DOHH2 (cell line): ENCODE results near the gene GRID2.

Source experiments
- H3F3A ChIP-seq: fragments of 200-600 bp; sonication (generic), shearing (Covaris generic); 2 replicates; pipeline ENCODE4 v1.6.0; 2016; ENCODE audit warnings: antibody characterized with exemption, mild to moderate bottlenecking; ENCODE audit not compliant: control insufficient read depth, insufficient read depth
- H3K27ac ChIP-seq: fragments of 200-600 bp; sonication (generic); 2 replicates; pipeline ENCODE4 v1.5.1; 2014; ENCODE audit warnings: low read depth, mild to moderate bottlenecking, low read length, moderate library complexity
- H3K27me3 ChIP-seq: fragments of 200-600 bp; sonication (generic); 2 replicates; pipeline ENCODE4 v1.6.1; 2014; ENCODE audit warnings: mild to moderate bottlenecking, low read length, mixed read lengths; ENCODE audit not compliant: control insufficient read depth
- H3K36me3 ChIP-seq: fragments of 200-600 bp; sonication (generic); 2 replicates; pipeline ENCODE4 v1.6.1; 2014; ENCODE audit warnings: mild to moderate bottlenecking, low read length, moderate library complexity, mixed read lengths; ENCODE audit not compliant: control insufficient read depth
- H3K4me1 ChIP-seq: fragments of 200-600 bp; sonication (generic); 2 replicates; pipeline ENCODE4 v1.6.1; 2014; ENCODE audit warnings: mild to moderate bottlenecking, low read length, mixed read lengths; ENCODE audit not compliant: control insufficient read depth
- H3K4me2 ChIP-seq: fragments of 200-600 bp; sonication (generic); 2 replicates; pipeline ENCODE4 v1.6.0; 2014; ENCODE audit warnings: mild to moderate bottlenecking, low read length, moderate library complexity
- H3K4me3 ChIP-seq: fragments of 200-600 bp; sonication (generic); 2 replicates; pipeline ENCODE4 v1.5.1; 2014; ENCODE audit warnings: mild to moderate bottlenecking, low read length, mixed read lengths
- H3K79me2 ChIP-seq: fragments of 200-600 bp; sonication (generic); 2 replicates; pipeline ENCODE4 v1.6.1; 2014; ENCODE audit warnings: mild to moderate bottlenecking, low read length, mixed read lengths; ENCODE audit not compliant: control insufficient read depth
- H3K9me2 ChIP-seq: fragments of 200-600 bp; sonication (generic); replicated peaks from 2 replicates; pipeline ENCODE4 v1.6.1; 2014; ENCODE audit warnings: mild to moderate bottlenecking, low read length, mixed read lengths; ENCODE audit not compliant: control insufficient read depth
- H3K9me3 ChIP-seq: fragments of 200-600 bp; sonication (generic); 2 replicates; pipeline ENCODE4 v1.6.1; 2014; ENCODE audit warnings: antibody characterized with exemption, low read length, mixed read lengths; ENCODE audit not compliant: control insufficient read depth, insufficient read depth
- H4K20me1 ChIP-seq: fragments of 200-600 bp; sonication (generic); 2 replicates; pipeline ENCODE4 v1.6.0; 2014; ENCODE audit warnings: low read depth, mild to moderate bottlenecking, antibody characterized with exemption, low read length, moderate library complexity; ENCODE audit not compliant: control insufficient read depth, insufficient read depth
- EZH2phosphoT487 ChIP-seq: fragments of 200-600 bp; sonication (generic); IDR thresholded peaks from 2 replicates; pipeline ENCODE4 v1.6.1; 2017; ENCODE audit warnings: borderline replicate concordance, mild to moderate bottlenecking, antibody characterized with exemption, low read length, moderate library complexity, mixed read lengths
- TF ChIP-seq, protein P1 (sequence below): fragments of 200-600 bp; sonication (generic); IDR thresholded peaks from one replicate; pipeline ENCODE4 v1.5.1; 2014; ENCODE audit warnings: antibody characterized with exemption, mild to moderate bottlenecking, low read depth, low read length; ENCODE audit not compliant: poor library complexity, severe bottlenecking

Gene GRID2

GRCh38 chr4:93437991-93438390, 1134.2 kb downstream of the GRID2 start:
- no peaks in the 10 kb centered on the region for H3K79me2 ChIP-seq
- no peak overlapping the region for H3K4me3 ChIP-seq
- no peaks in the 10 kb centered on the region for H3K36me3 ChIP-seq
- H3K4me2 ChIP-seq: no peak overlapping the region
- H3F3A ChIP-seq: no peaks in the 10 kb centered on the region
- TF ChIP-seq EZH2phosphoT487: no peak
- TF ChIP-seq, protein P1, sequence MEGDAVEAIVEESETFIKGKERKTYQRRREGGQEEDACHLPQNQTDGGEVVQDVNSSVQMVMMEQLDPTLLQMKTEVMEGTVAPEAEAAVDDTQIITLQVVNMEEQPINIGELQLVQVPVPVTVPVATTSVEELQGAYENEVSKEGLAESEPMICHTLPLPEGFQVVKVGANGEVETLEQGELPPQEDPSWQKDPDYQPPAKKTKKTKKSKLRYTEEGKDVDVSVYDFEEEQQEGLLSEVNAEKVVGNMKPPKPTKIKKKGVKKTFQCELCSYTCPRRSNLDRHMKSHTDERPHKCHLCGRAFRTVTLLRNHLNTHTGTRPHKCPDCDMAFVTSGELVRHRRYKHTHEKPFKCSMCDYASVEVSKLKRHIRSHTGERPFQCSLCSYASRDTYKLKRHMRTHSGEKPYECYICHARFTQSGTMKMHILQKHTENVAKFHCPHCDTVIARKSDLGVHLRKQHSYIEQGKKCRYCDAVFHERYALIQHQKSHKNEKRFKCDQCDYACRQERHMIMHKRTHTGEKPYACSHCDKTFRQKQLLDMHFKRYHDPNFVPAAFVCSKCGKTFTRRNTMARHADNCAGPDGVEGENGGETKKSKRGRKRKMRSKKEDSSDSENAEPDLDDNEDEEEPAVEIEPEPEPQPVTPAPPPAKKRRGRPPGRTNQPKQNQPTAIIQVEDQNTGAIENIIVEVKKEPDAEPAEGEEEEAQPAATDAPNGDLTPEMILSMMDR: no peak
- no peaks in the 10 kb centered on the region for H3K9me2 ChIP-seq
- no peaks in the 10 kb centered on the region for H4K20me1 ChIP-seq
- H3K27ac ChIP-seq: no peak overlapping the region
- no peaks in the 10 kb centered on the region for H3K9me3 ChIP-seq
- no peaks in the 10 kb centered on the region for H3K27me3 ChIP-seq
- no peaks in the 10 kb centered on the region for H3K4me1 ChIP-seq

GRCh38 chr4:93444860-93445259, 1141.1 kb downstream of the GRID2 start:
- no peak for TF ChIP-seq EZH2phosphoT487
- TF ChIP-seq, protein P1: no peak
- Histone ChIP-seq H3K9me2 (no peaks in the 10 kb centered on the region), H3K27ac (no peak overlapping the region), H3K4me2 (no peak overlapping the region), H3K4me1 (no peaks in the 10 kb centered on the region), H4K20me1 (no peaks in the 10 kb centered on the region), H3K36me3 (no peaks in the 10 kb centered on the region), H3K9me3 (no peaks in the 10 kb centered on the region), H3K79me2 (no peaks in the 10 kb centered on the region), H3K27me3 (no peaks in the 10 kb centered on the region), H3F3A (no peaks in the 10 kb centered on the region), H3K4me3 (no peak overlapping the region)

DNA sequence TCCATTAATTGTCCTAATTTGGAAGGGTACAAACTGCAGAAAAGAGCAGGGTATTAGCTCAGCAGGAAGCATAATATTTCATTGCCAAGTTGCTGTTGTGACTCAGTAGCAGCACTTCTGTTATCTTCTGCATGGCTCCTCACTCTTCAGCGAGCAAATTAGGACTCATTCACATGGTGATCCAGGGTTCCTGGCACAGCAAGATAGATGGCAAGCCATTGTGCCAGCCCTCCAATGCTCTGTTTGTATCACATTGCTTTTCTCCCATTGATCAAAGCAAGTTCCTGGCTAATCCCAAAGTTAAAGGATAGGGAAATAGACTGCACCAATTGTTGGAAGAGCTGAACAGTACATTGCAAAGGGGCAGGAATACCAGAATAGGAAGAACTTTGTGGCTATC, 1142.3 kb downstream of the GRID2 start:
- H3K9me3 ChIP-seq: no peaks in the 10 kb centered on the region
- H3K4me2 ChIP-seq: no peak overlapping the region
- H3K79me2 ChIP-seq: no peaks in the 10 kb centered on the region
- TF ChIP-seq EZH2phosphoT487: no peak
- TF ChIP-seq, protein P1: no peak
- no peaks in the 10 kb centered on the region for H3K27me3 ChIP-seq
- no peaks in the 10 kb centered on the region for H3F3A ChIP-seq
- H3K36me3 ChIP-seq: no peaks in the 10 kb centered on the region
- no peaks in the 10 kb centered on the region for H4K20me1 ChIP-seq
- H3K27ac ChIP-seq: no peak overlapping the region
- no peak overlapping the region for H3K4me3 ChIP-seq
- H3K4me1 ChIP-seq: no peaks in the 10 kb centered on the region
- H3K9me2 ChIP-seq: no peaks in the 10 kb centered on the region

- TF ChIP-seq, protein P1: no peak
- TF ChIP-seq EZH2phosphoT487: no peak
Measured at GRCh38 chr4:93448691-93449293, 1145.0 kb downstream of the GRID2 start.

More at GRCh38 chr4:93448691-93449293, 1145.0 kb downstream of the GRID2 start:
- H3K4me1 ChIP-seq: no peaks in the 10 kb centered on the region
- H3K4me2 ChIP-seq: no peak overlapping the region
- peaks cover 3% of the 10 kb centered on the region; the same call in 1 of the 2 replicates for H3K9me2 ChIP-seq
- no peaks in the 10 kb centered on the region for H4K20me1 ChIP-seq
- no peaks in the 10 kb centered on the region for H3F3A ChIP-seq
- H3K9me3 ChIP-seq: no peaks in the 10 kb centered on the region
- no peak overlapping the region for H3K27ac ChIP-seq
- no peaks in the 10 kb centered on the region for H3K79me2 ChIP-seq
- H3K4me3 ChIP-seq: no peak overlapping the region
- no peaks in the 10 kb centered on the region for H3K27me3 ChIP-seq
- H3K36me3 ChIP-seq: no peaks in the 10 kb centered on the region
